B cell (primary cell): ENCODE measurements around the gene GADD45A. TPM values are rescaled to one million over a fixed set of nuclear protein-coding genes. Genes with fewer than 3 reads are reported as not detected.

Experiments
- ATAC-seq: fragments of 200-7000 bp; cut with Tn5 transposase; one replicate; pipeline ENCODE4 v1.10.0; 2021; ENCODE audit warnings: low read depth, mild to moderate bottlenecking, moderate number of reproducible peaks, moderate library complexity
- CTCF ChIA-PET: fragments of 350-600 bp; sonication (Branson Sonifier 250); formaldehyde crosslinking; loops from one replicate; lab custom pipeline; 2021; ENCODE audit warnings: antibody characterized with exemption, inconsistent platforms; lab: Charles Lee
- POLR2A ChIA-PET: fragments of 350-600 bp; sonication (Branson Sonifier 250); formaldehyde crosslinking; loops from one replicate; lab custom pipeline; 2021; ENCODE audit warnings: antibody characterized with exemption; lab: Charles Lee
- DNase-seq: peaks from one replicate; pipeline ENCODE4 v3.0.0; 2013
- H2AFZ ChIP-seq: 2 replicates; pipeline ENCODE4 v1.6.1; 2012; ENCODE audit warnings: mild to moderate bottlenecking, low read depth, low read length; ENCODE audit not compliant: insufficient read depth, poor library complexity, severe bottlenecking
- H3K27ac ChIP-seq, 2 donors: 1 replicate in 1 of 2; 2 replicates in 1 of 2; pipeline ENCODE4 v1.5.1; 2012 to 2013; ENCODE audit warnings: low read length in 2 of 2, mild to moderate bottlenecking in 2 of 2, moderate library complexity in 1 of 2
- H3K27me3 ChIP-seq, 4 experiments: fragments of 200-600 bp in 1 of 4; sonication (generic) in 1 of 4; replicated peaks in 1 of 4; 1 replicate in 2 of 4; 2 replicates in 2 of 4; pipeline versions ENCODE4 v1.6.1 to v1.7.0; 2013 to 2016; ENCODE audit warnings: low read length in 3 of 4, mild to moderate bottlenecking in 2 of 4, mixed read lengths in 1 of 4, moderate library complexity in 1 of 4; ENCODE audit not compliant: insufficient read depth in 4 of 4, control insufficient read depth in 3 of 4; ENCODE audit errors: control extremely low read depth in 1 of 4
- H3K36me3 ChIP-seq, 2 experiments: replicated peaks in 1 of 2; 1 replicate in 1 of 2; 2 replicates in 1 of 2; pipeline versions ENCODE4 v1.6.1 to v1.7.1; 2013; ENCODE audit warnings: low read length in 1 of 2; ENCODE audit not compliant: insufficient read depth in 2 of 2, control insufficient read depth in 1 of 2; ENCODE audit errors: control extremely low read depth in 1 of 2, extremely low read depth in 1 of 2
- H3K4me1 ChIP-seq, 2 donors: fragments of 200-600 bp in 1 of 2; sonication (generic) in 1 of 2; 1 replicate in 1 of 2; 2 replicates in 1 of 2; pipeline versions ENCODE4 v1.5.1 to v1.6.1; 2013 to 2017; ENCODE audit warnings: low read length in 2 of 2; ENCODE audit not compliant: control insufficient read depth in 2 of 2, insufficient read depth in 2 of 2
- H3K4me2 ChIP-seq: replicated peaks from 2 replicates; pipeline ENCODE3; 2012; ENCODE audit warnings: mild to moderate bottlenecking, low read depth, low read length; ENCODE audit not compliant: poor library complexity, severe bottlenecking
- H3K4me3 ChIP-seq, 5 experiments: fragments of 200-600 bp in 1 of 5; sonication (generic) in 1 of 5; 1 replicate in 3 of 5; 2 replicates in 2 of 5; pipeline versions ENCODE4 v1.5.1 to v1.7.0; 2011 to 2016; ENCODE audit warnings: low read length in 4 of 5, mild to moderate bottlenecking in 4 of 5, low read depth in 2 of 5, control low read depth in 1 of 5, moderate library complexity in 1 of 5; ENCODE audit not compliant: insufficient read depth in 1 of 5; ENCODE audit errors: control extremely low read depth in 1 of 5, extremely low read depth in 1 of 5
- H3K79me2 ChIP-seq: fragments of 200-600 bp; sonication (generic); one replicate; pipeline ENCODE4 v1.6.0; 2016; ENCODE audit warnings: low read length; ENCODE audit not compliant: control insufficient read depth, insufficient read depth
- H3K9ac ChIP-seq: fragments of 200-600 bp; sonication (generic); 2 replicates; pipeline ENCODE4 v1.6.1; 2017; ENCODE audit warnings: mild to moderate bottlenecking, low read length, moderate library complexity
- H3K9me3 ChIP-seq, 3 donors: one replicate each; pipeline versions ENCODE4 v1.6.1 to v1.7.1; 2013; ENCODE audit warnings: low read length in 2 of 3; ENCODE audit not compliant: control insufficient read depth in 2 of 3, insufficient read depth in 1 of 3; ENCODE audit errors: control extremely low read depth in 1 of 3
- H4K20me1 ChIP-seq: 2 replicates; pipeline ENCODE4 v1.6.0; 2012; ENCODE audit warnings: mild to moderate bottlenecking, low read length; ENCODE audit not compliant: insufficient read depth, control insufficient read depth, poor library complexity, severe bottlenecking
- H3K27ac Mint-ChIP-seq: one replicate; pipeline ENCODE4 v1.8.0; 2021; ENCODE audit warnings: mixed read lengths
- H3K27me3 Mint-ChIP-seq: one replicate; pipeline ENCODE4 v1.8.0; 2021; ENCODE audit warnings: mixed read lengths
- H3K4me1 Mint-ChIP-seq: one replicate; pipeline ENCODE4 v1.8.0; 2021; ENCODE audit warnings: mixed read lengths
- H3K4me3 Mint-ChIP-seq: one replicate; pipeline ENCODE4 v1.8.0; 2021; ENCODE audit warnings: mixed read lengths
- H3K9me3 Mint-ChIP-seq: one replicate; pipeline ENCODE4 v1.8.0; 2022; ENCODE audit warnings: mixed read lengths; ENCODE audit not compliant: insufficient read depth
- CTCF ChIP-seq: fragments of 200-600 bp; IDR thresholded peaks from one replicate; pipeline ENCODE4 v1.8.0; 2022; ENCODE audit warnings: antibody characterized with exemption, mild to moderate bottlenecking
- EZH2 ChIP-seq: IDR thresholded peaks from 2 replicates; pipeline ENCODE4 v1.6.1; 2012; ENCODE audit warnings: borderline replicate concordance, low read depth, mild to moderate bottlenecking, moderate library complexity, low read length; ENCODE audit not compliant: insufficient read depth, poor library complexity, severe bottlenecking
- WGBS: methylation state at CpG from one replicate; pipeline ENCODE4 v1.1.5; 2013; ENCODE audit warnings: missing lambda C conversion rate; ENCODE audit not compliant: insufficient coverage; 5-methylcytosine and 5-hydroxymethylcytosine counted together
- intact Hi-C: fragments of 100-400 bp; cut with micrococcal nuclease; formaldehyde crosslinking; loops from one replicate; pipeline ENCODE4 v1.10.0; 2022
- polyA minus RNA-seq: library from RNA; depleted of rRNA, polyadenylated mRNA; stranded (reverse); fragments of >200 nt; gene quantifications from 2 replicates; pipeline ENCODE4 v1.2.3, GENCODE V29; 2012
- polyA plus RNA-seq: library from polyadenylated mRNA; depleted of rRNA; stranded (reverse); fragments of >200 nt; gene quantifications from 2 replicates; pipeline ENCODE4 v1.2.3, GENCODE V29; 2012
- total RNA-seq, 2 donors: library from RNA; stranded (reverse); fragments of 120-200 nt in 1 of 2; gene quantifications; 1 replicate in 1 of 2; 2 replicates in 1 of 2; pipeline versions ENCODE4 v1.2.3 to v1.2.4, GENCODE V29; 2013 to 2022

The GADD45A gene
- total RNA-seq = 21.1 and 22.7 TPM in 2 replicates
- total RNA-seq (2013) = 7.7 TPM
- polyA plus RNA-seq = 11.6 and 19.2 TPM in 2 replicates
- polyA minus RNA-seq = 8.8 and 12.0 TPM in 2 replicates

DNA sequence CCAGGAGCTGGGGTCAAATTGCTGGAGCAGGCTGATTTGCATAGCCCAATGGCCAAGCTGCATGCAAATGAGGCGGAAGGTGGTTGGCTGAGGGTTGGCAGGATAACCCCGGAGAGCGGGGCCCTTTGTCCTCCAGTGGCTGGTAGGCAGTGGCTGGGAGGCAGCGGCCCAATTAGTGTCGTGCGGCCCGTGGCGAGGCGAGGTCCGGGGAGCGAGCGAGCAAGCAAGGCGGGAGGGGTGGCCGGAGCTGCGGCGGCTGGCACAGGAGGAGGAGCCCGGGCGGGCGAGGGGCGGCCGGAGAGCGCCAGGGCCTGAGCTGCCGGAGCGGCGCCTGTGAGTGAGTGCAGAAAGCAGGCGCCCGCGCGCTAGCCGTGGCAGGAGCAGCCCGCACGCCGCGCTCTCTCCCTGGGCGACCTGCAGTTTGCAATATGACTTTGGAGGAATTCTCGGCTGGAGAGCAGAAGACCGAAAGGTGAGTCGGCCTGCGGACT lies at the start of gene GADD45A:
Gene GADD45A (plus strand): TSS at position 135 of the 491 bp plus-strand sequence. CDS start 294 bp downstream, at position 429.
- ATAC-seq = peak; percentile 88
- Mint-ChIP-seq H3K4me1 (peaks cover 31% of the 10 kb centered on the region), H3K4me3 (peak within 1 kb of the TSS; percentile 91), H3K27me3 (no peaks in the 10 kb centered on the region), H3K9me3 (no peaks in the 10 kb centered on the region), H3K27ac (peak within 1 kb of the TSS; percentile 81)
- Histone ChIP-seq H3K27ac (peak within 1 kb of the TSS; percentile 15 to 42), H3K27me3 (no peaks in the 10 kb centered on the region), H3K9ac (peak within 1 kb of the TSS; percentile 82), H3K79me2 (no peaks in the 10 kb centered on the region), H2AFZ (peak within 1 kb of the TSS; percentile 87), H4K20me1 (no peaks in the 10 kb centered on the region), H3K4me2 (peak within 1 kb of the TSS; percentile 99), H3K4me3 (peak within 1 kb of the TSS; percentile 66 to 91 (median 80)), H3K9me3 (no peaks in the 10 kb centered on the region), H3K36me3 (peaks cover 0 to 7% of the 10 kb centered on the region in 2 experiments), H3K4me1 (peaks cover 16 to 17% of the 10 kb centered on the region in 2 donors)
- intact Hi-C loops = loop anchor here (1.0 to 5.0 kb wide), 4 partner anchors 51 to 632 kb away; partner anchors contain the start of gene SERBP1
- under 1% methylated on average over 39 of the region's 39 CpGs for WGBS
- POLR2A ChIA-PET = interaction anchor here (0.5 to 1.9 kb wide), 8 partner anchors 14 to 761 kb away, joined by 3 to 7 read pairs (median 4); partner anchors contain the start of genes C1orf141, DNAI4, MIER1 and SERBP1
- peak; percentile 95 for DNase-seq
- TF ChIP-seq EZH2 (no peak), CTCF (no peak)
- CTCF ChIA-PET = interaction anchor here (1.0 to 3.0 kb wide), 5 partner anchors 51 to 151 kb away, joined by 3 to 28 read pairs (median 4); no protein-coding TSS in a partner anchor

- ChIA-PET CTCF (no interaction called here), POLR2A (no interaction called here)
- Mint-ChIP-seq H3K27ac (no peak overlapping the region), H3K4me3 (no peak overlapping the region), H3K9me3 (no peaks in the 10 kb centered on the region), H3K27me3 (no peaks in the 10 kb centered on the region), H3K4me1 (peaks cover 19% of the 10 kb centered on the region)
- Histone ChIP-seq H3K9ac (no peak overlapping the region), H3K9me3 (no peaks in the 10 kb centered on the region), H3K79me2 (no peaks in the 10 kb centered on the region), H3K36me3 (no peaks in the 10 kb centered on the region), H3K27ac (no peak overlapping the region), H3K4me2 (no peak overlapping the region), H3K4me1 (peaks cover 16 to 19% of the 10 kb centered on the region in 2 donors), H2AFZ (no peak overlapping the region), H3K4me3 (no peak overlapping the region), H3K27me3 (no peaks in the 10 kb centered on the region), H4K20me1 (no peaks in the 10 kb centered on the region)
- TF ChIP-seq CTCF (no peak), EZH2 (no peak)
- DNase-seq = no peak
- ATAC-seq = no peak
- intact Hi-C loops = no loop called here
These were observed 48.9 kb upstream of the GADD45A start for GRCh38 chr1:67636146-67636545.
